ENCODE measurements around the gene SLC17A7. TPM values are rescaled to one million over a fixed set of nuclear protein-coding genes. Genes with fewer than 3 reads are reported as not detected.

The SLC17A7 gene
- total and polyA plus RNA-seq, 9 of the 15 experiments (the other 6 are each of a cell fraction or from before 2014, with no cell fraction given): 1.1 to 15.7 (median 2.4) TPM

DNA sequence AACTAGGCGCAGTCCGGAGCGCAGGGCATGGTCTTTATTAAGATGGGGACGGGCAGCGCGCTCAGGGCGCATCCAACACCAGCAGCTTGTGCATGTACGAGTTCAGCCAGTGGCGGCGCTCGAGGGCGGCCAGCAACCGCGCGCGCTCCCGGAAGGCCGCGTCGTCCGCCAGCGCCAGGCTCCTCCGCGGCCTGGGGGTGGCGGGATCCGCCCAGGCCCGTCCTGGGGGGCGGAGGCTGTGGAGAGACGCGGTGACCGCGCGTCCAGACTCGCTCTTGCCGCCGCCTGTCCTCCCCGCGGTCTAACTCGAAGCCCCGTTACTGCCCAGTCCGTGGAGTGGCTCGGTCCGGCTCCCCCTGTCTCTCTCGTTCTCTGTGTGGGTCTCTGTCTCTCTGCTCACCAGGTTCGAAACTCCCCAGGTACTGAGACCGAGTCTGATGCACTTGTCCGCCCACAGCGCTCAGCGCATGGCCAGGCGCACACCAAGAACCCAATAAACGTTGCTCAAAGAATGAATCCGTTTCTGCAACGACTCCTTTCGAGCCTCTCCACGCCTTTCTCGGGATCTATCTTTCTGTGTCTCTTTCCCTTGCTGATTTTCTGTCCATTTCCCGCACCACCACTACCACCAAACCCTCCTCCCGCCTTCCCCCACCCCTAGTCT lies 18.8 kb downstream of the SLC17A7 start (continued):
- peak; percentile 28 for TF ChIP-seq E2F8 (IDR thresholded peaks at IDR 0.05; ENCODE audit: low read depth, partially characterized antibody)
- TF ChIP-seq EGR1 (conservative IDR thresholded peaks at IDR 0.05): peak; percentile 50; the same call in 1 of the 2 replicates
- peak; percentile 19; the same call in 1 of the 2 replicates for TF ChIP-seq CC2D1A (IDR thresholded peaks at IDR 0.05)
- peak; percentile 55 for TF ChIP-seq HNRNPLL (IDR thresholded peaks at IDR 0.05; ENCODE audit: low read depth, low read length, poor library complexity, severe bottlenecking)
- TF ChIP-seq SUPT5H (IDR thresholded peaks at IDR 0.05): peak; percentile 61; the same call in 1 of the 2 replicates
- TF ChIP-seq TGIF2 (CRISPR knock-in tag; IDR thresholded peaks at IDR 0.05): no peak
- no peak for TF ChIP-seq FOXM1 (IDR thresholded peaks at IDR 0.05; ENCODE audit: low read depth)
- TF ChIP-seq FOXM1 (CRISPR knock-in tag; IDR thresholded peaks at IDR 0.05; ENCODE audit: low read depth): 0 out of 2 replicates have a peak, but pooled peaks have one; percentile 25
- TF ChIP-seq GABPB2 (CRISPR knock-in tag; conservative IDR thresholded peaks at IDR 0.05): no peak
- TF ChIP-seq ARHGAP35 (IDR thresholded peaks at IDR 0.05; ENCODE audit: partially characterized antibody): peak; percentile 73
- TF ChIP-seq PHF8 (IDR thresholded peaks at IDR 0.05; ENCODE audit: borderline replicate concordance, low read length): peak; percentile 54; the same call in 1 of the 2 replicates
- TF ChIP-seq TOE1 (IDR thresholded peaks at IDR 0.05; ENCODE audit: borderline replicate concordance): peak; percentile 49; the same call in 1 of the 2 replicates
- TF ChIP-seq TOE1 (CRISPR knock-in tag; IDR thresholded peaks at IDR 0.05; ENCODE audit: borderline replicate concordance, low read depth): no peak
- TF ChIP-seq ETS2 (tag; IDR thresholded peaks at IDR 0.05; ENCODE audit: borderline replicate concordance, poor library complexity, severe bottlenecking): no peak
- peak; percentile 47; the same call in 1 of the 2 replicates for TF ChIP-seq ATF2 (CRISPR knock-in tag; IDR thresholded peaks at IDR 0.05)
- TF ChIP-seq, protein P1, sequence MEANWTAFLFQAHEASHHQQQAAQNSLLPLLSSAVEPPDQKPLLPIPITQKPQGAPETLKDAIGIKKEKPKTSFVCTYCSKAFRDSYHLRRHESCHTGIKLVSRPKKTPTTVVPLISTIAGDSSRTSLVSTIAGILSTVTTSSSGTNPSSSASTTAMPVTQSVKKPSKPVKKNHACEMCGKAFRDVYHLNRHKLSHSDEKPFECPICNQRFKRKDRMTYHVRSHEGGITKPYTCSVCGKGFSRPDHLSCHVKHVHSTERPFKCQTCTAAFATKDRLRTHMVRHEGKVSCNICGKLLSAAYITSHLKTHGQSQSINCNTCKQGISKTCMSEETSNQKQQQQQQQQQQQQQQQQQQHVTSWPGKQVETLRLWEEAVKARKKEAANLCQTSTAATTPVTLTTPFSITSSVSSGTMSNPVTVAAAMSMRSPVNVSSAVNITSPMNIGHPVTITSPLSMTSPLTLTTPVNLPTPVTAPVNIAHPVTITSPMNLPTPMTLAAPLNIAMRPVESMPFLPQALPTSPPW (CRISPR knock-in tag; IDR thresholded peaks at IDR 0.05): peak; percentile 71
- peak; percentile 7 for TF ChIP-seq ZFP36 (IDR thresholded peaks at IDR 0.05; ENCODE audit: low read depth, low read length, partially characterized antibody)
- TF ChIP-seq MEIS2 (IDR thresholded peaks at IDR 0.05; ENCODE audit: partially characterized antibody): peak; percentile 6
- TF ChIP-seq RAD21 (CRISPR knock-in tag; conservative IDR thresholded peaks at IDR 0.05 in 1 of 2, IDR thresholded peaks at IDR 0.05 in 1 of 2): peak; percentile 26 to 55; a peak in 2 of 4 replicates
- peak; percentile 100 for TF ChIP-seq L3MBTL2 (IDR thresholded peaks at IDR 0.05)
- peak; percentile 35; the same call in 1 of the 2 replicates for TF ChIP-seq MTA1 (IDR thresholded peaks at IDR 0.05; ENCODE audit: borderline replicate concordance)
- peak in 1 of 2 experiments; percentile 64; a peak in 1 of 4 replicates for TF ChIP-seq FOXA3 (CRISPR knock-in tag; conservative IDR thresholded peaks at IDR 0.05 in 1 of 2, IDR thresholded peaks at IDR 0.05 in 1 of 2)
- peak; percentile 79 for TF ChIP-seq BCOR (IDR thresholded peaks at IDR 0.05)
